ENCODE results near the gene ERICH4.
A peak's percentile ranks its signal among the peaks of the same experiment; 100 is the strongest.
"Not testable (repeated sequence)": the region's sequence is repeated elsewhere in the genome, so short reads cannot be mapped to it uniquely, and the experiment has no call there.

Gene ERICH4

DNA sequence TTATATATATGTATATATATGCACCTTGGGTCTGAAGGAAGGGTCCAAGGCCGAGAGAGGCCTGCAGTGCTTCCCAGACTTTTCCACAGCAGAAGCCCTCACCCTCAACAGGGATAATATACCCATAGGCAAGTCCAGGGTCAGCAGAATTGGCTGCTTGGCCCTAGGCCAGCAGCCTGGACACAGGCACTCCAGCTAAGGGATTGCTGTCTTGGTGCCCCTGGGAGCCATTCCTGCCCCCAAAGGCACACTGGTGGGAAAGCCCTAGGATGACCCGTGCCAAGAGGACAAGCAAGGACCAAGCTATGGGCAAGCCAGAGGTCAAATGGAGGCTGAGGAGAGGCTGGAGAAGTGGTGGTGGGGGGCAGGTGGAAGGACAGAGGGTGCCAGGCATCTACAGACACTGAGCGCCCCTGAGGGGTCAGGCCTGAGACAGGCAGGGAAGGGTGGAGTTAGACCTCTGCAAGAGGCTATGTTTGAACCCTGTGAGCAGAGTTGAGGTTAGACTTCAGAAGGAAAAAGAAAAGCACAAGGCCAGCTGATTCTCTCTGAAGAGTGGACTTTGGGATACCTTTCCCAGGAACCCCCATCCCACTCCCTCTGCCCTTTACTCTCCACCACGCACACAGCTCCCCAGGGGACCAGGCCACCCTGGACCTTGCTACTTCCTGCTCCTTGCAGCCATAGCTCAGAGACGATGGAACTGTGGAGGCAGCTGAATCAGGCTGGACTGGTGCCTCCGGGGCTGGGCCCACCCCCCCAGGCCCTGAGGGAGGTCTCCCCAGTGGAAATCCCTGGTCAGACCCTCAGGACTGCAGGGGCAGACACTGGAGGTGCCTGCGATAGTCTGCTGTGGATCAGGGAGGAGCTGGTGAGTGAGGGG is at the start of gene ERICH4:
Gene ERICH4 (plus strand): TSS at position 684 of the 883 bp plus-strand sequence. CDS start 14 bp downstream, at position 698.
- in situ Hi-C loops (cut with HindIII; ENCODE audit: low pct_ligation_motif_present, low pct_unique_long_range_greater_than_20kb, low sequenced_read_pairs) = no loop called here
- no peak for DNase-seq

- in situ Hi-C loops (cut with HindIII; ENCODE audit: low pct_ligation_motif_present, low pct_unique_long_range_greater_than_20kb, low sequenced_read_pairs) = no loop called here
These were observed 47.6 kb upstream of the ERICH4 start for GRCh38 chr19:41395355-41395754.

DNA sequence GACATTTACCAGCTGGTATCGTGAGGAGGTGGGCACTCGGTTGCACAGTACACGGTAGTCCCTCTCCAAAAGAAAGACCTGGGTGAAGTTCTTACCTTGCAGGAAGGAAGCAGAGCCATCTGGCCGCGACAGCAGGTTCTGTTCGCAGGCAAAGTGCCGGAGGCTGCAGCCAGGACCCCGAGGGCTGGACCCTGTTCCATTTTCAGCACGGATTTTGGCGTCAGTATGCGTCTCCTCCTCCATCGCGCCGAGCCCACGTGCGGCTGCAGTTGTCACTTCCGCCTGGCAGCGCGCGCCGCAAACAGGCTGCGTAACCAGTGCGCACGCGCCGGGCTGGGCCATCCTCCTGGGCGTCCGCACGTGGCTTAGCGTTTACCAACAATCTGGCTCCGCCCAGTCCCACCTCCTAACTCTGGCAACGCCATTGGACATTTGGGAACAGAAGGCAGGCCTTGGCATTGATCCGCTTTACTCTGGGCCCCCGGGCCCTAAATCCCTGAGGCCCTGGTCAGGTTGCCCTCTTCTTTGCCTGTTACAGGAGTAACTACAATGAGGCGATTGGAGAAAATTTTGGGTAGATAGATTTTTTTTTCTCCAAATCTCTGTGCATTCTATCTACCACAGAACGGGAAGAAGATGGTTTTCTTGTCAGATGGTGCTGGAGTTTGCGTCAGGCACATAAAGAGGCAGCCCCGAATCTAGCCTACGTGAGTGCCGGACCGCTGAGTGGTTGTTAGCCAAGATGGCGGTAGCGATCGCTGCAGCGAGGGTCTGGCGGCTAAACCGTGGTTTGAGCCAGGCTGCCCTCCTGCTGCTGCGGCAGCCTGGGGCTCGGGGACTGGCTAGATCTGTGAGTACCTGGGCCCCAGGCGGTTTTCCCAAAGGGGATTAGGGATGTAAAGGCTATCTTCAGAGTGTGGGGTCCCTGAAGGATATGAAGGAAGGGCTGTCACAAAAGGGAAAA is 45.6 kb upstream of the ERICH4 start, which contains the start of the genes BCKDHA and EXOSC5:
Gene BCKDHA (plus strand): TSS at position 733 of the 964 bp plus-strand sequence. CDS start 10 bp downstream, at position 743.
Gene EXOSC5 (minus strand): TSS at position 274 of the 964 bp plus-strand sequence. CDS start 31 bp downstream, at position 243.
- in situ Hi-C loops (cut with HindIII; ENCODE audit: low pct_ligation_motif_present, low pct_unique_long_range_greater_than_20kb, low sequenced_read_pairs) = no loop called here
- DNase-seq = peak; percentile 99

More at GRCh38 chr19:41395355-41395754, 47.6 kb upstream of the ERICH4 start:
- no peak for DNase-seq

DNA sequence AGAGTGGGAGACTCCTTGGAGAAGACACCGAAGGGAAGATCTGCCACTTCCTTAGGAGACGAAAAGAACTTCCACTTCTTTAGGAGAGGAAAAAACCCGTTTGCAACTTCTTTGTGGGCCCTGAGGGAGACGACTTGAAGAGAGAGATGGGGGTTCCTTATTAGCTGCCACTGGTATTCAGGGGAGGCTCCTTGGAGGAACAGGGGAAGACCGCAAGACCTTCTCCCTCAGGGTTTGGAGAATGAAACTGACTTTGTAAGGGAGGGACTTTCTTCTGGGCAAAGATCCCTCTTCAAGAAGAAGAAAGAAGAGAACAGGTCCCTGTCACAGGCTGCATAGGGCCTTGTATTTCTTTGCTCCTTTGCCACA is 44.9 kb upstream of the ERICH4 start:
- in situ Hi-C loops (cut with HindIII; ENCODE audit: low pct_ligation_motif_present, low pct_unique_long_range_greater_than_20kb, low sequenced_read_pairs) = no loop called here
- no peak for DNase-seq

DNA sequence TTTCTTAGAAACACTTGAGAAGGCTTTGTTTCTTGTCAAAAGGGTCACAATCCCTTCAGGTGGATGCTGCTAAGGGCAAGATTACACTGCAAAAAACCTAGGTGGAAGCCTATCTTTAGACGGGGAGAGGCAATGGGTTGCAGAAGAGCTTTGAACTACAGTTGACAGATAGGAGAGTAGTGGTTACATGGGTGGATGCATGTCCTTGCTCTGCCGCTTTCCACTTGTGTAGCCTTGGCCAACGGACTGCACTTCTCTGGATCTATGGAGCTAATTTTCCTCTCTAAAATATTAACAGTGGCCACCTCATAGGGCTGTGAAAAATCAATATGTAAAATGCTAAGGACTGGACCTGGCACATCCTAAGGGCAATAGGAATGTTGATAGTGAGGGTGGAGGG is 44.4 kb upstream of the ERICH4 start:
- in situ Hi-C loops (cut with HindIII; ENCODE audit: low pct_ligation_motif_present, low pct_unique_long_range_greater_than_20kb, low sequenced_read_pairs) = no loop called here
- no peak for DNase-seq

GRCh38 chr19:41399091-41399490 is 43.9 kb upstream of the ERICH4 start:
- no peak for DNase-seq
- in situ Hi-C loops (cut with HindIII; ENCODE audit: low pct_ligation_motif_present, low pct_unique_long_range_greater_than_20kb, low sequenced_read_pairs) = no loop called here

GRCh38 chr19:41399525-41399924 is 43.4 kb upstream of the ERICH4 start:
- in situ Hi-C loops (cut with HindIII; ENCODE audit: low pct_ligation_motif_present, low pct_unique_long_range_greater_than_20kb, low sequenced_read_pairs) = no loop called here
- no peak for DNase-seq

DNA sequence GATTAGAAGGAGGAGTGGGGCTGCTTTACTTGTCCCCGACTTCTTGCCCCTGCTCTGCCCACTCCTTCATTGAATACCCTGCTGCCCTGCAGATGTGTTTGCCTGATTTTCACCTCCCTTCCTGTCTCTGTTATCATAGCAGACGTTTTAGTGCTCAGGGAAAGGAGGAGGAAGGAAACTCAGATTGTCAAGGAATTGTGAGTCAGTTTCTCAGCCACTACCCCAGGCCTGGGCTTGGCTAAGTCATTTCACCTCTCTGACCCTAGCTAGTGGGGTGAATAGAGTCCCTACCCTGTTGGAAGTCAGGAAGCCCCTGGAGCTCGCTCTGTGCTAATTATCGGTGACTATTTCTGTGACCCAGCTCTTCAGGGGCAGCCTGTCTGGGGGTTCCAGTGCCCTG is 41.5 kb upstream of the ERICH4 start:
- in situ Hi-C loops (cut with HindIII; ENCODE audit: low pct_ligation_motif_present, low pct_unique_long_range_greater_than_20kb, low sequenced_read_pairs) = no loop called here
- no peak for DNase-seq

DNA sequence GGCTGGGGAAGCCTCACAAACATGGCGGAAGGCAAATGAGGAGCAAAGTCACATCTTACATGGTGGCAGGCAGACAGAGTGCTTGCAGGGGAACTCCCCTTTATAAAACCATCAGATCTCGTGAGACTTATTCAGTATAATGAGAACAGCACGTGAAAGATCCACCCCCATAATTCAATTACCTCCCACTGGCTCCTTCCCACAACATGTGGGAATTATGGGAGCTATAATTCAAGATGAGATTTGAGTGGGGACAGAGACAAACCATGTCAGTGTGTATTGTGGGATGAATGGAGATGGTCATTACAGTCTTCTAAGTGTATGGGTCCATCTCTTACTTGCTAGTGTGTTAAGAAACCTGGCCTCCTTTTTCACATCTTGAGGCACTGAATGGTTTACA is 40.9 kb upstream of the ERICH4 start:
- in situ Hi-C loops (cut with HindIII; ENCODE audit: low pct_ligation_motif_present, low pct_unique_long_range_greater_than_20kb, low sequenced_read_pairs) = no loop called here

DNA sequence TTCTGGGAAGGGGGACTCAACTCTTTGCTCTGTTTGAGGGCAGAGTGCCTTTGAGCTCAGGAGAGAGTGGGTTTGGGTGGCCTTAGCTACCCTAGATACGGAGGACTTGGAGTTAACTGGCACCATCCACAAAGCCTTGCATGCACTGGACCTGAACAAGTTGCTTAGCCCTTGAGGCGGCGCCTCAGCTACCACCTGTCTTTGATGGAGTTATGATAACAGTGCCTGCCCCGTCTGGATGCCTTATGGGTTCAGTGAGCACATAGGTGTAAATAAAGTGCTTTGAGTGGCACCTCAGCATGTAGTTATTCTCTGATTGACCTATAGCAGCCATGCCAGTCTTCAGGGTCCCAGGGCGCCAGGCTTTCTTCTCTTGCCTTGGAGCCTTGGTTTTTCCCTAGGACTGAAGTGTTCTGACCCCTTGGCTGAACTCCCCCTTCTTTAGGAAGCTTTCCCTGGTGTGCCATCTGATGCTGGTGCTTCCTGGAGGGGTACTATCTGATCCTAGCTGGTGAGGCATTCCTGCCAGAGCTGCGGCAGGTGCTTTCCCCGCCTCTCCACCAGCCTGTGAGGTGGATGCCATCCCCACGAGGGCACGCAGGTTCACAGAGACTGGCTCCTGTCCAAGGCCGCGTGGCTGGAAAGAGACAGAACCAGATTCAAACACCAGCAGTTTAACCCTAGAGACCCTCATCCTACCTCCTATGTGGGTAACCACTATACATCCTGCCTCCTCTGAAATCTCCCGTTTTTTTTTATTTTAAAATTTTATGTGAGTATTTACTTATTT is 39.6 kb upstream of the ERICH4 start:
- no peak for DNase-seq
- in situ Hi-C loops (cut with HindIII; ENCODE audit: low pct_ligation_motif_present, low pct_unique_long_range_greater_than_20kb, low sequenced_read_pairs) = no loop called here

More for the DNA sequence above, 40.9 kb upstream of the ERICH4 start:
- no peak for DNase-seq

DNA sequence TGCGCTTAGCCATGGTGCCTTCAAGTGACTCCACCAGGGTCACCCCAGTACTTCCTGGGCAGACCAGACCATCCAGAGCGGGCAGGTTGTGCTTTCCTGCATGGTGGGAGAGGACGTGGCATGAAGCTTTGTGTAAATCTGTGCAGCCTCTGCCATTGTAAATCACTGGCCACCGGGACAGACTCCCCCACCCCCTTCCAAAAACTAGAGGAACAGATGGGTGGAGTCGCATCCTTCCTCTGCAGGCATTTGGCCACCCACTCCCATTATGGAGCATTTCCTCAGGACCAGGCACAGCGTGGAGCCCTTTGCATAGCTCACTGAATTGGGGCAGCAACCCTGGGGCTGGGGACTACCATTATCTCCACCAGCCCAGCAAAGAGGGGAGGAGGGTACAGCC is 37.2 kb upstream of the ERICH4 start:
- in situ Hi-C loops (cut with HindIII; ENCODE audit: low pct_ligation_motif_present, low pct_unique_long_range_greater_than_20kb, low sequenced_read_pairs) = no loop called here
- DNase-seq = no peak

DNA sequence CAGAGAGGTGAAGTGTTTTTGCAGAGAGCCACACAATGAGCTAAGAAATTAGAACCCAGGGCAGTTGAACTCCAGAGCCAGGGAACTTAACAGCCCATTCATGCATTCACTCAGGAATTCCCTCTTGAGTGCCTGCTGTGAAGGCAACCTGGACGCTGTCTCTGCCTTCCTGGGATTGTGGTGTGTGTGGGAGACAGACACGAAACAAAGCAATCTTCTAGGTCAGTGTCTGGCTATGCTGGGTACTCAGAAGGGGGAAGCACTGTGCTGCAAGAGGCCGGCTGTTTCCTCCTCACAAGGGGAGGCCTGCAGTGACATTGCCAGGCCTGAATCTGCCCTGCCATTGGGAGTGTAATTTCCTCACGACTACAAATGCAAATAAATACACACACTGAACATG is 35.7 kb upstream of the ERICH4 start:
- DNase-seq = no peak
- in situ Hi-C loops (cut with HindIII; ENCODE audit: low pct_ligation_motif_present, low pct_unique_long_range_greater_than_20kb, low sequenced_read_pairs) = no loop called here

DNA sequence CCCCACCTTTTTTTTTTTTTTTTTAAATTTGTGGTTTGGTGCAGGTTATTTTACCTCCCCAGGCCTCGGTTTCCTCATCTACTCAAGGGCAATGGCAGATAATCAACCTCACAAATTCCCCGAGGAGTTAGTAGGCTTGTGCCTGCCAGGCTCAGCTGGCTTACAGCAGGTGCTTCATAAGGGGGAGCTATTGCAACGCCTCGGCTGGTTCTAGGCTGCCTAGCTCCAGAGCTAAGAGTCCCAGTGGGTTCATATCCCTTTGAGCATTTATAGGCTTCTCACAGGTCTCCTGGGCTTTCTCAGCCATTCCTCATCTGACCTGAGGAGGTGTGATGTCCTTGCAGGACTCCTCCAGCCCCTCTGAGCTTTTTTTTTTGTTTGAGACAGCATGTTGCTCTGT is 34.7 kb upstream of the ERICH4 start:
- in situ Hi-C loops (cut with HindIII; ENCODE audit: low pct_ligation_motif_present, low pct_unique_long_range_greater_than_20kb, low sequenced_read_pairs) = no loop called here
- DNase-seq = no peak

GRCh38 chr19:41408846-41409245 is 34.1 kb upstream of the ERICH4 start:
- in situ Hi-C loops (cut with HindIII; ENCODE audit: low pct_ligation_motif_present, low pct_unique_long_range_greater_than_20kb, low sequenced_read_pairs); DNase-seq: not testable (repeated sequence)

- DNase-seq = peak; percentile 67
- in situ Hi-C loops (cut with HindIII; ENCODE audit: low pct_ligation_motif_present, low pct_unique_long_range_greater_than_20kb, low sequenced_read_pairs) = no loop called here
These were observed 33.7 kb upstream of the ERICH4 start for GRCh38 chr19:41409288-41409687.

- no peak for DNase-seq
- in situ Hi-C loops (cut with HindIII; ENCODE audit: low pct_ligation_motif_present, low pct_unique_long_range_greater_than_20kb, low sequenced_read_pairs) = no loop called here
These were observed 32.5 kb upstream of the ERICH4 start for GRCh38 chr19:41410336-41411054.

GRCh38 chr19:41411100-41411967 is 31.6 kb upstream of the ERICH4 start:
- in situ Hi-C loops (cut with HindIII; ENCODE audit: low pct_ligation_motif_present, low pct_unique_long_range_greater_than_20kb, low sequenced_read_pairs) = no loop called here
- no peak for DNase-seq
